GM18909 (cell line): ENCODE results near the gene PINLYP.
A peak's percentile ranks its signal among the peaks of the same experiment; 100 is the strongest.

Experiments
- ATAC-seq: cut with Tn5 transposase; IDR thresholded peaks from one replicate; pipeline ENCODE4 v1.9.1; 2021; ENCODE audit warnings: mild to moderate bottlenecking; ENCODE audit not compliant: unreplicated experiment, poor library complexity

The PINLYP gene

GRCh38 chr19:43575156-43575950 lies at the start of gene PINLYP, which contains the start of gene XRCC1:
PINLYP (plus strand) TSS chr19:43575801; CDS start chr19:43577192, 1,391 bp downstream.
XRCC1 (minus strand) TSS chr19:43575527; CDS start chr19:43575458, 69 bp downstream.
- ATAC-seq = peak; percentile 96

- no peak for ATAC-seq
Measured at GRCh38 chr19:43525836-43526771, 49.5 kb upstream of the PINLYP start.

- peak; percentile 72 for ATAC-seq
Measured at GRCh38 chr19:43526884-43527859, 48.4 kb upstream of the PINLYP start, which contains the start of gene ETHE1. ETHE1 (minus strand) TSS chr19:43527201; CDS start chr19:43527177, 24 bp downstream.

GRCh38 chr19:43527860-43528622 lies 47.6 kb upstream of the PINLYP start:
- no peak for ATAC-seq

- ATAC-seq = peak; percentile 23
Measured at GRCh38 chr19:43532571-43532961, 43.0 kb upstream of the PINLYP start.

GRCh38 chr19:43532962-43533545 lies 42.5 kb upstream of the PINLYP start, which contains the start of gene ZNF575:
ZNF575 (plus strand) TSS chr19:43533188; CDS start chr19:43534423, 1,235 bp downstream.
- ATAC-seq = peak; percentile 64

GRCh38 chr19:43533546-43534304 lies 41.9 kb upstream of the PINLYP start:
- peak; percentile 56 for ATAC-seq

- ATAC-seq = no peak
Measured at GRCh38 chr19:43534305-43534815, 41.2 kb upstream of the PINLYP start.

GRCh38 chr19:43534816-43535761 lies 40.5 kb upstream of the PINLYP start:
- ATAC-seq = no peak

- ATAC-seq = no peak
Measured at GRCh38 chr19:43538922-43539321, 36.7 kb upstream of the PINLYP start.

- ATAC-seq = no peak
Measured at GRCh38 chr19:43540381-43540780, 35.2 kb upstream of the PINLYP start.

- no peak for ATAC-seq
Measured at GRCh38 chr19:43541920-43542650, 33.5 kb upstream of the PINLYP start.

GRCh38 chr19:43544077-43544476 lies 31.5 kb upstream of the PINLYP start:
- ATAC-seq = no peak

- no peak for ATAC-seq
Measured at GRCh38 chr19:43545276-43545675, 30.3 kb upstream of the PINLYP start.

- no peak for ATAC-seq
Measured at GRCh38 chr19:43545981-43546380, 29.6 kb upstream of the PINLYP start.

GRCh38 chr19:43546581-43546980 lies 29.0 kb upstream of the PINLYP start:
- no peak for ATAC-seq
